Endothelial cell (in vitro differentiated cells): Measurements from ENCODE around the gene PANK1. TPM values are rescaled to one million over a fixed set of nuclear protein-coding genes. Genes with fewer than 3 reads are reported as not detected.

Source experiments
- DNase-seq: peaks from one replicate; pipeline ENCODE4 v3.0.0; 2021; ENCODE audit warnings: low spot score
- H3K27ac Mint-ChIP-seq: one replicate; pipeline ENCODE4 v1.8.0; 2021; ENCODE audit warnings: mixed read lengths, inconsistent platforms; ENCODE audit not compliant: unreplicated experiment
- H3K27me3 Mint-ChIP-seq: one replicate; pipeline ENCODE4 v1.8.0; 2021; ENCODE audit warnings: mild to moderate bottlenecking, moderate library complexity, mixed read lengths, inconsistent platforms; ENCODE audit not compliant: unreplicated experiment
- H3K36me3 Mint-ChIP-seq: one replicate; pipeline ENCODE4 v1.8.0; 2021; ENCODE audit warnings: mild to moderate bottlenecking, low read depth, mixed read lengths, inconsistent platforms; ENCODE audit not compliant: unreplicated experiment
- H3K4me1 Mint-ChIP-seq: one replicate; pipeline ENCODE4 v1.8.0; 2021; ENCODE audit warnings: mild to moderate bottlenecking, mixed read lengths, inconsistent platforms; ENCODE audit not compliant: unreplicated experiment
- H3K4me3 Mint-ChIP-seq: one replicate; pipeline ENCODE4 v1.8.0; 2021; ENCODE audit warnings: mild to moderate bottlenecking, mixed read lengths, inconsistent platforms; ENCODE audit not compliant: unreplicated experiment
- H3K9me3 Mint-ChIP-seq: one replicate; pipeline ENCODE4 v1.8.0; 2021; ENCODE audit warnings: mixed read lengths, inconsistent platforms; ENCODE audit not compliant: unreplicated experiment
- microRNA-seq: library from miRNA; unstranded; fragments of <30 nt; microRNA quantifications from one replicate; pipeline ENCODE4, GENCODE V29; 2020; ENCODE audit not compliant: unreplicated experiment
- total RNA-seq: library from RNA; stranded (reverse); fragmentation: NEBNext Ultra II Directional; extraction: Animal tissue kit (Norgen Biotek cat#: 25700); gene quantifications from one replicate; pipeline ENCODE4 v1.2.1, GENCODE V29; 2021; ENCODE audit not compliant: unreplicated experiment
- TF ChIP-seq, protein P1 (sequence below): fragments of 200-600 bp; sonication (generic); IDR thresholded peaks from one replicate; pipeline ENCODE4 v1.5.0; 2021; ENCODE audit warnings: antibody characterized with exemption; ENCODE audit not compliant: unreplicated experiment

Gene PANK1
- total RNA-seq, 1 donor from 2014 or later, result 16.2 TPM

GRCh38 chr10:89534826-89535166 lies 110.2 kb downstream of the PANK1 start:
- peaks cover 5% of the 10 kb centered on the region for H3K4me1 Mint-ChIP-seq
- H3K36me3 Mint-ChIP-seq, result peaks cover 3% of the 10 kb centered on the region
- H3K4me3 Mint-ChIP-seq, result peak overlapping the region; percentile 85
- peaks cover 7% of the 10 kb centered on the region for H3K27me3 Mint-ChIP-seq
- H3K27ac Mint-ChIP-seq, result no peak overlapping the region
- TF ChIP-seq, protein P1, sequence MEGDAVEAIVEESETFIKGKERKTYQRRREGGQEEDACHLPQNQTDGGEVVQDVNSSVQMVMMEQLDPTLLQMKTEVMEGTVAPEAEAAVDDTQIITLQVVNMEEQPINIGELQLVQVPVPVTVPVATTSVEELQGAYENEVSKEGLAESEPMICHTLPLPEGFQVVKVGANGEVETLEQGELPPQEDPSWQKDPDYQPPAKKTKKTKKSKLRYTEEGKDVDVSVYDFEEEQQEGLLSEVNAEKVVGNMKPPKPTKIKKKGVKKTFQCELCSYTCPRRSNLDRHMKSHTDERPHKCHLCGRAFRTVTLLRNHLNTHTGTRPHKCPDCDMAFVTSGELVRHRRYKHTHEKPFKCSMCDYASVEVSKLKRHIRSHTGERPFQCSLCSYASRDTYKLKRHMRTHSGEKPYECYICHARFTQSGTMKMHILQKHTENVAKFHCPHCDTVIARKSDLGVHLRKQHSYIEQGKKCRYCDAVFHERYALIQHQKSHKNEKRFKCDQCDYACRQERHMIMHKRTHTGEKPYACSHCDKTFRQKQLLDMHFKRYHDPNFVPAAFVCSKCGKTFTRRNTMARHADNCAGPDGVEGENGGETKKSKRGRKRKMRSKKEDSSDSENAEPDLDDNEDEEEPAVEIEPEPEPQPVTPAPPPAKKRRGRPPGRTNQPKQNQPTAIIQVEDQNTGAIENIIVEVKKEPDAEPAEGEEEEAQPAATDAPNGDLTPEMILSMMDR, result no peak
- H3K9me3 Mint-ChIP-seq, result no peaks in the 10 kb centered on the region
- DNase-seq, result no peak

Small RNAs within 50 kb of the gene (microRNA-seq; reads per million reads assigned to microRNA genes)
- 601 reads per million, percentile 91 among the genes with 10 or more reads in this experiment for gene MIR107

Other genes with a start within 250 kb of the PANK1 start
- 8.2 TPM for gene IFIT5, start 230.7 kb downstream of the PANK1 start, total RNA-seq
- gene SLC16A12, start 109.6 kb downstream of the PANK1 start, total RNA-seq, result 0.21 TPM
- 12.9 TPM for gene KIF20B, start 56.3 kb upstream of the PANK1 start, total RNA-seq